MV-4-11 (cell line): ENCODE measurements around the gene CCDC57.

Source experiments
- DNase-seq: peaks from one replicate; lab custom pipeline; 2025; lab: John Stamatoyannopoulos, UW

Gene CCDC57

DNA sequence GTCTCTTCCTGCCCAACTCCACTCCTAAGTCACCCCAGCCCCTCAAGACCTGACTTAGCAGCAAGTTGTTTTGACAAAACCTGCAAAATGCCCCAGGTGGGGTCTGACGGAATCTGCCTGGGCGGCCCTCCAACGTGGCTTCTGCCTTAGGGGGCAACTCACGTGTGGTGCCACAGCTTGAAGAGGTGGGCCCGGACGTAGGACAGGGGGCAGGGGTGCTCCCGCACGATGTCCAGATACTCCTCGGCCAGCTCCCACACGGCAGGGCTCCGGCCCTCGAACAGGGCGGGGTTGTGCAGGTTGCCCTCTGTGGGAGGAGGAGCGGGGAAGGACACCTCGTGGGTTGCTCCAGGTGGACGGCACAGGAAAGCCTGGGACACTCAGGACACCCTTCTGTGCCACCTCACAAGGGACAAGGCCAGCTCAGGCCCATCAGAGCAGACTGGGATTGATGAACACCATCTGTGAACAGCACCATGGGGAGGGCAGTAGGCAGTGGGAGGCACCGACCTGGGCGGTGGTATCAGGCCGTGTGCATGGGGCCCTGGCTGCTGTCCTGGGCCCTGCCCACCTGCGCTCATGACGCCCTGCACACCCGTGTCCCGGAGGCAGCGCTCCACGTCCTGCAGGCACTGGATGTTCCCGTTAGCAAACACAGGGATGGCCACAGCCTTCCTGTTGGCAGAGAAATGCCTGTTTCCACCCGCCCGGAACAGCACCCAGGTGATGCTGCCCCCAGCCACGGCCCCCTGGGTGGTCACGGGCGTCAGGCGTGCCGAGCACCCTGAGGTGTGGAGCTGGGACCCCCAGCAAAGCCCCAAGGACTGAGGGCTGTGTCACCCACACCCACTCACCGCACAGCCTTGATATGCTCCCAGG lies 151.4 kb downstream of the CCDC57 start:
- DNase-seq, result no peak

GRCh38 chr17:82060614-82061013 lies 152.0 kb downstream of the CCDC57 start:
- no peak for DNase-seq

GRCh38 chr17:82060001-82060380 lies 152.7 kb downstream of the CCDC57 start:
- DNase-seq, result no peak

- DNase-seq, result no peak
Measured at GRCh38 chr17:82059272-82060000, 153.2 kb downstream of the CCDC57 start.

GRCh38 chr17:82058855-82059249 lies 153.8 kb downstream of the CCDC57 start:
- DNase-seq, result no peak

GRCh38 chr17:82058230-82058854 lies 154.3 kb downstream of the CCDC57 start:
- no peak for DNase-seq

- DNase-seq, result no peak
Measured at GRCh38 chr17:82056729-82057621, 155.7 kb downstream of the CCDC57 start.

- no peak for DNase-seq
Measured at GRCh38 chr17:82055965-82056728, 156.5 kb downstream of the CCDC57 start.

GRCh38 chr17:82055023-82055964 lies 157.3 kb downstream of the CCDC57 start:
- DNase-seq, result no peak

DNA sequence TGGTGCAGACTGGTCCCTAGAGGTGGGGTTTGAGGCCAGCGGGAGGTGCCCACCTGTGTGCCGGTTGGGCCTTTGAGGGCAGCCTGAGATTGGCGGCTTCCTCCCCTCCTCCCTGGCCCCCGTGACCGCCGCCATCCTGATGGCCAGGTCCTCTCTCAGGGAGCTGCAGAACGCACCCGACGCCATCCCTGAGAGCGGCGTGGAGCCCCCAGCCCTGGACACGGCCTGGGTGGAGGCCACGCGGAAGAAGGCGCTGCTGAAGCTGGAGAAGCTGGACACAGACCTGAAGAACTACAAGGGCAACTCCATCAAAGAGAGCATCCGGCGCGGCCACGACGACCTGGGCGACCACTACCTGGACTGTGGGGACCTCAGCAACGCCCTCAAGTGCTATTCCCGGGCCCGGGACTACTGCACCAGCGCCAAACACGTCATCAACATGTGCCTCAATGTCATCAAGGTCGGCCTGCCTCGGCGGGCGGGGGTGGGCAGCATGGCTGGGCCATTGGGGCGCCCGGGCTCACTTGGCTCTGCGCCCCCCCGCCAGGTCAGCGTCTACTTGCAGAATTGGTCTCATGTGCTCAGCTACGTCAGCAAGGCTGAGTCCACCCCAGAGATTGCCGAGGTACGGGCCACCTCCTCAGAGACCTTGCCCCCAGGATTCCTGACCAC lies 158.2 kb downstream of the CCDC57 start:
- no peak for DNase-seq

DNA sequence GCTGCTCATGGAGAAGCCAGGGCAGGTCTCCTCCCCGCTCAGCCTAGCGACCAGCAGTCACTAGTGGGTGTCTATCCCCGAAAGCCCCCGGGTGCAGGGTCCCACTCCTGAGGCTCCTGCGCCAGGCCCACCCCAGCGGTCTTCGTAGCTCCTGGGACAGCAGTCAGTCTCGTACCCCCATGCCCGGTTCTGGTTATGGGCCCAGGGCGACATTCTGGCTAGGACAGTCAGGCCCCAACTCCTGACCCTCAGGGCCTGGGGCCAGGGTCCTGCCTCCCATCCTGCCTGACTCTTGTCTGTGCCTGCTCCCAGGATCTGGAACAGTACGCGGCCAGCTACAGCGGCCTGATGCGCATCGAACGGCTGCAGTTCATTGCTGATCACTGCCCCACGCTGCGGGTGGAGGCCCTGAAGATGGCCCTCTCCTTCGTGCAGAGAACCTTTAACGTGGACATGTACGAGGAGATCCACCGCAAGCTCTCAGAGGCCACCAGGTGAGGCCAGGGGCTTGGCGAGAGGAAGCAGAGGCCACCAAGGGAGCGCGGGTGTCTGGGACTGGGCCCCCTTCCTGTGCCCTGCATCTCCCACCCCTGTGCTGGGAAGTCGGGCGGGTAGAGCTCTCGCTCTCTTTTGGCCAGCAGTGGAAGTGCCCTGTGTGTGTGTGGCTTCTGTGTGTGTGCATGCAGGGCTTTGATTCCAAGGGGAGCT lies 158.9 kb downstream of the CCDC57 start:
- DNase-seq, result no peak

- DNase-seq, result no peak
Measured at GRCh38 chr17:82053130-82053529, 159.5 kb downstream of the CCDC57 start.

- no peak for DNase-seq
Measured at GRCh38 chr17:82052638-82053059, 160.0 kb downstream of the CCDC57 start.

GRCh38 chr17:82051776-82052637 lies 160.6 kb downstream of the CCDC57 start, which contains the start of the genes GPS1 and RFNG:
Gene GPS1 (plus strand): TSS chr17:82051898. CDS start chr17:82051932, 34 bp downstream.
Gene RFNG (minus strand): TSS chr17:82051811. CDS start chr17:82051766, 45 bp downstream.
- peak; percentile 8 for DNase-seq
